OCI-LY1 (cell line): ENCODE data around the gene CRIM1.

Source experiments
- H2AFZ ChIP-seq: fragments of 200-600 bp; sonication (generic), shearing (Covaris generic); 2 replicates; pipeline ENCODE4 v1.6.0; 2014; ENCODE audit warnings: antibody characterized with exemption, mild to moderate bottlenecking, low read length
- H3F3A ChIP-seq: fragments of 200-600 bp; sonication (generic), shearing (Covaris generic); 2 replicates; pipeline ENCODE4 v1.6.0; 2014; ENCODE audit warnings: mild to moderate bottlenecking, antibody characterized with exemption, low read length, moderate library complexity; ENCODE audit not compliant: insufficient read depth
- H3K27ac ChIP-seq: fragments of 200-600 bp; sonication (generic); 2 replicates; pipeline ENCODE4 v1.5.1; 2014; ENCODE audit warnings: low read length, mixed run types, mild to moderate bottlenecking, low read depth; ENCODE audit not compliant: poor library complexity, severe bottlenecking
- H3K27me3 ChIP-seq: fragments of 200-600 bp; sonication (generic); 2 replicates; pipeline ENCODE4 v1.6.0; 2014; ENCODE audit warnings: antibody characterized with exemption, mild to moderate bottlenecking, low read length, moderate library complexity; ENCODE audit not compliant: insufficient read depth
- H3K36me3 ChIP-seq: fragments of 200-600 bp; sonication (generic); 2 replicates; pipeline ENCODE4 v1.6.1; 2014; ENCODE audit warnings: mild to moderate bottlenecking, antibody characterized with exemption, low read length, moderate library complexity, mixed read lengths; ENCODE audit not compliant: insufficient read depth
- H3K4me1 ChIP-seq: fragments of 200-600 bp; sonication (generic); 2 replicates; pipeline ENCODE4 v1.5.1; 2014; ENCODE audit warnings: mild to moderate bottlenecking, low read length, moderate library complexity; ENCODE audit not compliant: insufficient read depth, severe bottlenecking
- H3K4me2 ChIP-seq: fragments of 200-600 bp; sonication (generic), shearing (Covaris generic); 2 replicates; pipeline ENCODE4 v1.6.1; 2014; ENCODE audit warnings: low read length
- H3K4me3 ChIP-seq: fragments of 200-600 bp; sonication (generic); 2 replicates; pipeline ENCODE4 v1.5.1; 2014; ENCODE audit warnings: low read length, low read depth, mild to moderate bottlenecking, mixed read lengths; ENCODE audit not compliant: poor library complexity, severe bottlenecking
- H3K79me2 ChIP-seq: fragments of 200-600 bp; shearing (Covaris generic); 2 replicates; pipeline ENCODE4 v1.6.1; 2016; ENCODE audit warnings: mixed run types, low read length, mixed read lengths; ENCODE audit not compliant: insufficient read depth
- H3K9ac ChIP-seq: fragments of 200-600 bp; sonication (generic), shearing (Covaris generic); 2 replicates; pipeline ENCODE4 v1.6.1; 2014; ENCODE audit warnings: mild to moderate bottlenecking, low read length, mixed read lengths
- H3K9me2 ChIP-seq: fragments of 200-600 bp; sonication (generic), shearing (Covaris generic); 2 replicates; pipeline ENCODE4 v1.6.1; 2014; ENCODE audit warnings: low read depth, mild to moderate bottlenecking, low read length, mixed read lengths
- H3K9me3 ChIP-seq: fragments of 200-600 bp; shearing (Covaris generic); 2 replicates; pipeline ENCODE4 v1.6.1; 2014; ENCODE audit warnings: low read length, mixed read lengths
- H4K20me1 ChIP-seq: fragments of 200-600 bp; sonication (generic), shearing (Covaris generic); 2 replicates; pipeline ENCODE4 v1.6.0; 2016; ENCODE audit warnings: mild to moderate bottlenecking, low read length; ENCODE audit not compliant: insufficient read depth
- EZH2 ChIP-seq: fragments of 200-600 bp; sonication (generic), shearing (Covaris generic); IDR thresholded peaks from 2 replicates; pipeline ENCODE4 v1.8.0; 2017; ENCODE audit warnings: borderline replicate concordance, mixed run types, mild to moderate bottlenecking, antibody characterized with exemption, low read length, moderate library complexity, mixed read lengths
- TF ChIP-seq, protein P1 (sequence below): fragments of 200-600 bp; sonication (generic), shearing (Covaris generic); IDR thresholded peaks from 2 replicates; pipeline ENCODE4 v1.5.1; 2017; ENCODE audit warnings: mild to moderate bottlenecking, antibody characterized with exemption, low read length, moderate library complexity, mixed read lengths

CRIM1 gene

DNA sequence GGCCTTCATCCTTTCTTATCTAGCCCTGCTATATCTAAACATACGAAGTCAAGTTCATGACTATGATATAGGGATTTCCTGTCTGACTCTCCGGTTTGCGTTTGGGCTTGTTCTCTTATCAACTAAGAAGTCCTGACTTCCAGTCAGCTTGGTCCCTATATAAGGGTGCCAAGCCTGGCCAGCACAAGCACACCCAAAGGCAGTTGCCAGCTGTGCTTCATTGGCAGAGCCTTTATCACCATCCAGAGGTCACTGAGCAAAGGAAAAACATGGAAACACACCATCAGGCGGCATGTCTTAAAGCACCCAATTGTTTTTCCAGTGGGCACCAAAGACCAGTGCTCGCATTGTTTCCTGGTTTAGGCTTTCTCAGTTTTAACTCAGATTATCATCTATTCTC lies 169.7 kb downstream of the CRIM1 start:
- Histone ChIP-seq H3K36me3 (no peaks in the 10 kb centered on the region), H2AFZ (no peak overlapping the region), H3K27me3 (no peaks in the 10 kb centered on the region; the same call in 1 of the 2 replicates), H3K9ac (no peak overlapping the region), H3K79me2 (no peaks in the 10 kb centered on the region), H3F3A (no peaks in the 10 kb centered on the region), H3K4me1 (no peaks in the 10 kb centered on the region), H3K9me3 (no peaks in the 10 kb centered on the region), H3K9me2 (no peaks in the 10 kb centered on the region), H3K4me3 (no peak overlapping the region), H4K20me1 (no peaks in the 10 kb centered on the region), H3K27ac (no peak overlapping the region), H3K4me2 (no peak overlapping the region)
- TF ChIP-seq, protein P1, sequence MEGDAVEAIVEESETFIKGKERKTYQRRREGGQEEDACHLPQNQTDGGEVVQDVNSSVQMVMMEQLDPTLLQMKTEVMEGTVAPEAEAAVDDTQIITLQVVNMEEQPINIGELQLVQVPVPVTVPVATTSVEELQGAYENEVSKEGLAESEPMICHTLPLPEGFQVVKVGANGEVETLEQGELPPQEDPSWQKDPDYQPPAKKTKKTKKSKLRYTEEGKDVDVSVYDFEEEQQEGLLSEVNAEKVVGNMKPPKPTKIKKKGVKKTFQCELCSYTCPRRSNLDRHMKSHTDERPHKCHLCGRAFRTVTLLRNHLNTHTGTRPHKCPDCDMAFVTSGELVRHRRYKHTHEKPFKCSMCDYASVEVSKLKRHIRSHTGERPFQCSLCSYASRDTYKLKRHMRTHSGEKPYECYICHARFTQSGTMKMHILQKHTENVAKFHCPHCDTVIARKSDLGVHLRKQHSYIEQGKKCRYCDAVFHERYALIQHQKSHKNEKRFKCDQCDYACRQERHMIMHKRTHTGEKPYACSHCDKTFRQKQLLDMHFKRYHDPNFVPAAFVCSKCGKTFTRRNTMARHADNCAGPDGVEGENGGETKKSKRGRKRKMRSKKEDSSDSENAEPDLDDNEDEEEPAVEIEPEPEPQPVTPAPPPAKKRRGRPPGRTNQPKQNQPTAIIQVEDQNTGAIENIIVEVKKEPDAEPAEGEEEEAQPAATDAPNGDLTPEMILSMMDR, result no peak
- no peak for TF ChIP-seq EZH2

DNA sequence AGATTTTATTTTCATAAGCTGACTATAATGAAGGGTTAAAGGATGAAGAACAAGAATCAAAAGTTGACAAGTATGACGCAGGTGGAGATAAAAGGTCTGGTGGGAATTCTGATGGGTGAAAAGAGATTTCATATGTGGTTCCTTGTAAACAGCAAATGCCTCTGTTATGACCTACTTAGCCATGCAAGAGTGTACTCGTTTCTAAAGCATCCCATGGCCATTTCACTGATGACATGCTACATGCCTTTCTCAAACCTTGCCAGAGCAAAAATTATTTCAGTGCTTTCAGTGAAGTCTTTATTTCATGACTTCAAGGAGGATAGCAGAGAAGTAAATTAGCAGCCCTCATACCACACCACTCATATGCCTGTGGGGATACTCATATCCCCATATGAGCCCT lies 170.6 kb downstream of the CRIM1 start:
- Histone ChIP-seq H3K4me1 (no peaks in the 10 kb centered on the region), H3K79me2 (no peaks in the 10 kb centered on the region)

DNA sequence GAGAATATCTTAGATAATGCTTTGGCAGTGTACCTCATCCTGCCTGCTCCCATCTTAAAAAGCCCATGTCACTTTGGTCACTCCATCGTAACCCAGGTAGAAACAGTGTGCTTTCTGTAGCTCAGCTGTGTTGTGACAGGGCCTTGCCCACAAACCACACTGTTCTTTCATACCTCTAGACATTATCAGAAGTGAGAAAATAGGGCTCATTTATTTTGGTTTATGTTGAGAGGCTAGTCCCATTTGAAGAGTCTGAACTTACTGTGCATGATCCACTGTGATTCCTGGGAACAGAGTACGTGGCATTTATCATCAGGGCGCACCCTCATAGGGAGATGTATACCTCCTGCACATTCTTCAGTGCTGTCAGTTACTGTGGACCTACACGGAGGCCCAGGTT lies 172.7 kb downstream of the CRIM1 start:
- no peaks in the 10 kb centered on the region for H3F3A ChIP-seq
- no peak overlapping the region for H3K27ac ChIP-seq
- no peak overlapping the region for H3K4me2 ChIP-seq
- no peaks in the 10 kb centered on the region for H3K9me3 ChIP-seq
- H3K4me3 ChIP-seq, result no peak overlapping the region
- H3K36me3 ChIP-seq, result no peaks in the 10 kb centered on the region
- TF ChIP-seq EZH2, result no peak
- TF ChIP-seq, protein P1, result no peak
- no peaks in the 10 kb centered on the region for H3K4me1 ChIP-seq
- H3K9me2 ChIP-seq, result no peaks in the 10 kb centered on the region
- H4K20me1 ChIP-seq, result no peaks in the 10 kb centered on the region
- no peak overlapping the region for H3K9ac ChIP-seq
- H3K79me2 ChIP-seq, result no peaks in the 10 kb centered on the region
- H2AFZ ChIP-seq, result no peak overlapping the region
- no peaks in the 10 kb centered on the region for H3K27me3 ChIP-seq

More for the DNA sequence above, 170.6 kb downstream of the CRIM1 start:
- Histone ChIP-seq H3K27ac (no peak overlapping the region), H3F3A (no peaks in the 10 kb centered on the region), H3K9me2 (no peaks in the 10 kb centered on the region), H3K27me3 (no peaks in the 10 kb centered on the region; the same call in 1 of the 2 replicates), H3K9me3 (no peaks in the 10 kb centered on the region), H3K4me3 (no peak overlapping the region), H3K36me3 (no peaks in the 10 kb centered on the region), H3K4me2 (no peak overlapping the region), H2AFZ (no peak overlapping the region), H3K9ac (no peak overlapping the region), H4K20me1 (no peaks in the 10 kb centered on the region)
- TF ChIP-seq, protein P1, result no peak
- no peak for TF ChIP-seq EZH2
